Neutrophil (primary cell): ENCODE data around the gene RAPGEF3.

Experiments
- H3K27ac ChIP-seq: fragments of 200-600 bp; sonication (generic); 2 replicates; pipeline ENCODE4 v1.5.1; 2016; ENCODE audit warnings: mild to moderate bottlenecking, moderate library complexity
- H3K27me3 ChIP-seq: fragments of 200-600 bp; sonication (generic); 2 replicates; pipeline ENCODE4 v1.6.0; 2016; ENCODE audit warnings: mild to moderate bottlenecking
- H3K36me3 ChIP-seq: fragments of 200-600 bp; sonication (generic); 2 replicates; pipeline ENCODE4 v1.5.1; 2017
- H3K4me1 ChIP-seq, 2 experiments: fragments of 200-600 bp in 1 of 2; sonication (generic) in 1 of 2; 1 replicate in 1 of 2; 2 replicates in 1 of 2; pipeline versions ENCODE4 v1.5.1 to v1.6.1; 2013 to 2016; ENCODE audit warnings: low read depth in 1 of 2, low read length in 1 of 2, mild to moderate bottlenecking in 1 of 2, moderate library complexity in 1 of 2; ENCODE audit not compliant: control insufficient read depth in 1 of 2, insufficient read depth in 1 of 2
- H3K4me3 ChIP-seq, 2 experiments: fragments of 200-600 bp in 1 of 2; sonication (generic) in 1 of 2; 1 replicate in 1 of 2; 2 replicates in 1 of 2; pipeline ENCODE4 v1.5.1; 2013 to 2016; ENCODE audit warnings: low read depth in 1 of 2, low read length in 1 of 2, mild to moderate bottlenecking in 1 of 2, moderate library complexity in 1 of 2
- H3K9me3 ChIP-seq: fragments of 200-600 bp; sonication (generic); 2 replicates; pipeline ENCODE4 v1.5.1; 2016
- CTCF ChIP-seq: fragments of 200-600 bp; sonication (generic); IDR thresholded peaks from 2 replicates; pipeline ENCODE4 v1.5.1; 2016; ENCODE audit warnings: antibody characterized with exemption

Gene RAPGEF3

GRCh38 chr12:47773062-47773857 lies 14.6 kb upstream of the RAPGEF3 start, which contains the start of gene SLC48A1:
SLC48A1 (plus strand) TSS chr12:47773238; CDS start chr12:47773305, 67 bp downstream.
- peak; percentile 50 for TF ChIP-seq CTCF
- Histone ChIP-seq H3K36me3 (no peaks in the 10 kb centered on the region), H3K27me3 (no peaks in the 10 kb centered on the region), H3K4me3 (peak within 1 kb of the TSS; percentile 71 to 78), H3K4me1 (peaks cover 59 to 60% of the 10 kb centered on the region in 2 experiments), H3K27ac (peak within 1 kb of the TSS; percentile 88), H3K9me3 (no peaks in the 10 kb centered on the region)

DNA sequence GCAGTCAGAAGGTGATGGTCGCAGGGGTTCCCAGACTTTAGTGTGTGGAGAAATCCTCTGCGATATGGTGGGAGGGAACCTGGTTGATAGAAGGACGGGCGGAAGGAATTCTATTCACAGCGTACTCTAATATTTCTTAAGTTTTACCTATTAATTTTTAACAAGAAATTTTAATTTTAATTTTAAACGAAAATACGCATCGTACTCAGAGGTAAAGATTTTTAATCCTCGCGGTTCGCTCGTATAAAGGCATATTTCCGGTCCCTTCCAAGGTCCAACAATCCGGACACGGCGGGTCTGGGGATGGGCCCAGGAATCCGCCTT lies 14.0 kb upstream of the RAPGEF3 start:
- Histone ChIP-seq H3K27ac (peak overlapping the region; percentile 88), H3K9me3 (no peaks in the 10 kb centered on the region), H3K36me3 (no peaks in the 10 kb centered on the region), H3K4me1 (peaks cover 53 to 55% of the 10 kb centered on the region in 2 experiments), H3K4me3 (peak overlapping the region; percentile 71 to 78), H3K27me3 (no peaks in the 10 kb centered on the region)
- TF ChIP-seq CTCF: no peak

- H3K27me3 ChIP-seq: no peaks in the 10 kb centered on the region
- peaks cover 48 to 49% of the 10 kb centered on the region in 2 experiments for H3K4me1 ChIP-seq
- no peak for TF ChIP-seq CTCF
- no peaks in the 10 kb centered on the region for H3K36me3 ChIP-seq
- H3K4me3 ChIP-seq: peak overlapping the region; percentile 71 to 78
- no peaks in the 10 kb centered on the region for H3K9me3 ChIP-seq
- no peak overlapping the region for H3K27ac ChIP-seq
These were observed 13.5 kb upstream of the RAPGEF3 start for GRCh38 chr12:47772094-47772660.

GRCh38 chr12:47771304-47771703 lies 12.6 kb upstream of the RAPGEF3 start:
- H3K4me1 ChIP-seq: peaks cover 41 to 42% of the 10 kb centered on the region in 2 experiments
- no peak for TF ChIP-seq CTCF

DNA sequence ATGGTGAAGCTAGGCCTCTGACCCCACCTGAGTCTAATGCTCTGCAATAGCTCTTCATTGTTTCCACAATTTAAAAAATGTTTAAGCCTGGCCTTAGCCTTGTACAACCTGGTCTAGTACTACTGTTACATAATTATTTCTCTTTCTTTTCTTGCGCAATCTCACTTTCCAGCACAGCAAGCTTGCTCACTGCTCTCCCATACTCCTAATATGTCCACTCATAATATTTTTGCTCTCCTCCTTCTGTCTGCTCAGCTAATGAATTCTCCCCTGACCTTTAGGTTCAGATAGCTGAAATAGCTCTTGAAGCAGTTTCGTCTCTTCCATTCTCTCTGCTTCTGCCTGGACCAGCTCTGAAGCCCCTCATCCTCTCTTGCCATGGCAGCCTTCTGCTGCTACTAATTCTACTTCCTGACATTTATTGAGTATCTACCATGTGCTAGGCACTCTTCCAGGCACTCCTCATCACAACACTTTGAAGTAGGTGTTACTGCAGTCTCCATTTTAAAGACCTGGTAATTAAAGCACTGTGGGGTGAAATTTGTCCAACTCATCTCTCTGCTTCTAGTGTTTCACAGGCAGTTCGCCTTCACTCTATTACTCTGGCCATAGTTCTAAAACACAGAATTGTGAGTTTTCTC lies 11.5 kb upstream of the RAPGEF3 start:
- no peak for TF ChIP-seq CTCF
- Histone ChIP-seq H3K36me3 (no peaks in the 10 kb centered on the region), H3K4me1 (peaks cover 35 to 42% of the 10 kb centered on the region in 2 experiments), H3K4me3 (no peak overlapping the region), H3K27me3 (no peaks in the 10 kb centered on the region), H3K9me3 (no peaks in the 10 kb centered on the region), H3K27ac (no peak overlapping the region)

More at GRCh38 chr12:47771304-47771703, 12.6 kb upstream of the RAPGEF3 start:
- no peaks in the 10 kb centered on the region for H3K27me3 ChIP-seq
- H3K9me3 ChIP-seq: no peaks in the 10 kb centered on the region
- no peaks in the 10 kb centered on the region for H3K36me3 ChIP-seq
- H3K4me3 ChIP-seq: no peak overlapping the region
- H3K27ac ChIP-seq: no peak overlapping the region
